GM19351 (cell line): Measurements from ENCODE around the gene JMJD7.

Source experiments
- ATAC-seq: cut with Tn5 transposase; IDR thresholded peaks from one replicate; pipeline ENCODE4 v1.9.1; 2021; ENCODE audit warnings: mild to moderate bottlenecking, moderate library complexity; ENCODE audit not compliant: unreplicated experiment

Gene JMJD7

GRCh38 chr15:41861736-41862356 lies 34.0 kb downstream of the JMJD7 start:
- ATAC-seq, result no peak

- no peak for ATAC-seq
Measured at GRCh38 chr15:41862515-41863116, 34.7 kb downstream of the JMJD7 start.

GRCh38 chr15:41865490-41866055 lies 37.7 kb downstream of the JMJD7 start:
- ATAC-seq, result no peak

- ATAC-seq, result no peak
Measured at GRCh38 chr15:41866263-41866703, 38.4 kb downstream of the JMJD7 start.

- ATAC-seq, result no peak
Measured at GRCh38 chr15:41866872-41867579, 39.1 kb downstream of the JMJD7 start.

GRCh38 chr15:41868321-41868720 lies 40.4 kb downstream of the JMJD7 start:
- ATAC-seq, result no peak

GRCh38 chr15:41869770-41870688 lies 42.1 kb downstream of the JMJD7 start:
- ATAC-seq, result no peak

- ATAC-seq, result no peak
Measured at GRCh38 chr15:41870689-41871081, 42.8 kb downstream of the JMJD7 start.

GRCh38 chr15:41871175-41871905 lies 43.4 kb downstream of the JMJD7 start:
- ATAC-seq, result no peak

GRCh38 chr15:41872166-41872747 lies 44.4 kb downstream of the JMJD7 start:
- no peak for ATAC-seq

GRCh38 chr15:41873711-41874110 lies 45.8 kb downstream of the JMJD7 start:
- ATAC-seq, result no peak

GRCh38 chr15:41874736-41875135 lies 46.8 kb downstream of the JMJD7 start:
- no peak for ATAC-seq

GRCh38 chr15:41876007-41876406 lies 48.1 kb downstream of the JMJD7 start:
- ATAC-seq, result no peak

GRCh38 chr15:41876689-41877088 lies 48.8 kb downstream of the JMJD7 start:
- no peak for ATAC-seq

- ATAC-seq, result no peak
Measured at GRCh38 chr15:41877631-41878354, 49.9 kb downstream of the JMJD7 start.

GRCh38 chr15:41878355-41878699 lies 50.4 kb downstream of the JMJD7 start:
- ATAC-seq, result no peak

GRCh38 chr15:41879321-41879845 lies 51.5 kb downstream of the JMJD7 start:
- ATAC-seq, result no peak

- ATAC-seq, result no peak
Measured at GRCh38 chr15:41880156-41880877, 52.4 kb downstream of the JMJD7 start.
